Measurements from ENCODE around the gene RUNX3.

- no peak for TF ChIP-seq CTCF (IDR thresholded peaks at IDR 0.05; ENCODE audit: insufficient read depth, low read length, poor library complexity, severe bottlenecking)
- no peak for TF ChIP-seq EZH2phosphoT487 (conservative IDR thresholded peaks at IDR 0.05; ENCODE audit: low read length)
Measured at GRCh38 chr1:24955161-24955560, 25.1 kb upstream of the RUNX3 start.
